A673 (cell line): ENCODE measurements around the gene DNAL4. TPM values are rescaled to one million over a fixed set of nuclear protein-coding genes. Genes with fewer than 3 reads are reported as not detected.

Source experiments
- BruUV-seq: library from RNA; stranded (reverse); fragments of 400-500 nt; replicated peaks from 2 replicates; lab custom pipeline; 2021; lab: Mats Ljungman, UMichigan
- CTCF ChIA-PET: fragments of 300-600 bp; sonication (Branson Sonifier 250); formaldehyde crosslinking; loops from one replicate; lab custom pipeline; 2022; ENCODE audit warnings: antibody characterized with exemption; lab: Charles Lee
- POLR2A ChIA-PET: fragments of 300-600 bp; sonication (Branson Sonifier 250); formaldehyde crosslinking; loops from one replicate; lab custom pipeline; 2022; ENCODE audit warnings: antibody characterized with exemption; ENCODE audit not compliant: low non-redundant PET; lab: Charles Lee
- DNase-seq: peaks from one replicate; pipeline ENCODE4 v3.0.0-alpha.2; 2015; ENCODE audit warnings: low spot score
- H3K27ac ChIP-seq: fragments of 200-600 bp; sonication (generic); 2 replicates; pipeline ENCODE4 v1.5.1; 2016; ENCODE audit warnings: mixed run types, low read depth, mild to moderate bottlenecking, mixed read lengths, antibody characterized with exemption, low read length; ENCODE audit not compliant: poor library complexity, severe bottlenecking
- H3K27me3 ChIP-seq: fragments of 200-600 bp; sonication (generic); replicated peaks from 2 replicates; pipeline ENCODE4 v1.6.1; 2017; ENCODE audit warnings: mixed run types, low read depth, mild to moderate bottlenecking, mixed read lengths, antibody characterized with exemption, low read length; ENCODE audit not compliant: insufficient read depth, poor library complexity
- H3K36me3 ChIP-seq: fragments of 200-600 bp; sonication (generic); 2 replicates; pipeline ENCODE4 v1.6.1; 2016; ENCODE audit warnings: mixed run types, mild to moderate bottlenecking, mixed read lengths, antibody characterized with exemption, low read length; ENCODE audit not compliant: insufficient read depth, poor library complexity, severe bottlenecking
- H3K4me1 ChIP-seq: fragments of 200-600 bp; sonication (generic); 2 replicates; pipeline ENCODE4 v1.6.1; 2017; ENCODE audit warnings: mixed run types, mild to moderate bottlenecking, mixed read lengths, antibody characterized with exemption, low read length; ENCODE audit not compliant: insufficient read depth, poor library complexity, severe bottlenecking
- H3K4me3 ChIP-seq: fragments of 200-600 bp; sonication (generic); 2 replicates; pipeline ENCODE4 v1.5.1; 2016; ENCODE audit warnings: low read depth, mixed run types, mild to moderate bottlenecking, mixed read lengths, low read length; ENCODE audit not compliant: poor library complexity, severe bottlenecking
- H3K9me3 ChIP-seq: fragments of 200-600 bp; sonication (generic); 2 replicates; pipeline ENCODE4 v1.6.1; 2016; ENCODE audit warnings: mixed run types, low read depth, mild to moderate bottlenecking, mixed read lengths, antibody characterized with exemption, low read length; ENCODE audit not compliant: poor library complexity, severe bottlenecking
- EZH2 ChIP-seq: fragments of 200-600 bp; sonication (generic); IDR thresholded peaks from 2 replicates; pipeline ENCODE4 v1.6.1; 2017; ENCODE audit warnings: borderline replicate concordance, low read depth, mild to moderate bottlenecking, mixed read lengths, antibody characterized with exemption, low read length; ENCODE audit not compliant: poor library complexity, severe bottlenecking
- intact Hi-C: fragments of 100-400 bp; cut with micrococcal nuclease; formaldehyde crosslinking; loops from one replicate; pipeline ENCODE4 v1.10.0; 2022; ENCODE audit not compliant: unreplicated experiment
- total RNA-seq: library from RNA; stranded (reverse); gene quantifications from 2 replicates; pipeline ENCODE4 v1.2.3, GENCODE V29; 2021
- TF ChIP-seq, protein P1 (sequence below): fragments of 300-800, 200-600 bp; sonication (generic); conservative IDR thresholded peaks from 2 replicates; pipeline ENCODE4 v1.5.1; 2017; ENCODE audit warnings: low read depth, mild to moderate bottlenecking, antibody characterized with exemption, low read length, moderate library complexity, mixed read lengths

The DNAL4 gene
- total RNA-seq, 1 experiment from 2014 or later, result 59.1 TPM

DNA sequence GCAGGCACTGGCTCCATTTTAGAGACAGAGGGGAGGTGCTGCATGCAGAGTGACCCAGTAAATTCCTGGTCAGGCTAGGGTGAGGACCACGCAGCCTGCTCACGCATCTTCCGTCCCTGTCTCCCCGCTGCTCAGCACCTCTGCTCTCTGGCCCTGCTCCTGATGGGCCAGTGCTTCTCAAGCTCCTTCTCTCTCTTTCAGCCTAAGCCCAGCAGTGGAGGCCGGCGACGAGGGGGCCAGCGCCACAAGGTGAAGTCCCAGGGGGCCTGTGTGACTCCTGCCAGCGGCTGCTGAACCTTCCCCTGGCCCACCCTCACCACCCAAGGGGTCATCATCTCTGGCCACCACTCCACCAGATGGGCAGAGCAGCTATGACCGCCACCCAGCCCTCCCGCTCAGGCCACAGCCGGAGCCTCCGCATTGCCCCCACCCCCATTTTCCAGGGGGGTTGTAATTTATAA is 63.5 kb downstream of the DNAL4 start:
- BruUV-seq, result no TSS peak
- CTCF ChIA-PET, result no interaction called here
- no peak for DNase-seq
- Histone ChIP-seq H3K4me3 (no peak overlapping the region), H3K4me1 (no peaks in the 10 kb centered on the region), H3K27ac (peak overlapping the region; percentile 37), H3K27me3 (no peaks in the 10 kb centered on the region), H3K36me3 (peaks cover 89% of the 10 kb centered on the region), H3K9me3 (no peaks in the 10 kb centered on the region)
- POLR2A ChIA-PET, result no interaction called here
- TF ChIP-seq EZH2, result no peak
- TF ChIP-seq, protein P1, sequence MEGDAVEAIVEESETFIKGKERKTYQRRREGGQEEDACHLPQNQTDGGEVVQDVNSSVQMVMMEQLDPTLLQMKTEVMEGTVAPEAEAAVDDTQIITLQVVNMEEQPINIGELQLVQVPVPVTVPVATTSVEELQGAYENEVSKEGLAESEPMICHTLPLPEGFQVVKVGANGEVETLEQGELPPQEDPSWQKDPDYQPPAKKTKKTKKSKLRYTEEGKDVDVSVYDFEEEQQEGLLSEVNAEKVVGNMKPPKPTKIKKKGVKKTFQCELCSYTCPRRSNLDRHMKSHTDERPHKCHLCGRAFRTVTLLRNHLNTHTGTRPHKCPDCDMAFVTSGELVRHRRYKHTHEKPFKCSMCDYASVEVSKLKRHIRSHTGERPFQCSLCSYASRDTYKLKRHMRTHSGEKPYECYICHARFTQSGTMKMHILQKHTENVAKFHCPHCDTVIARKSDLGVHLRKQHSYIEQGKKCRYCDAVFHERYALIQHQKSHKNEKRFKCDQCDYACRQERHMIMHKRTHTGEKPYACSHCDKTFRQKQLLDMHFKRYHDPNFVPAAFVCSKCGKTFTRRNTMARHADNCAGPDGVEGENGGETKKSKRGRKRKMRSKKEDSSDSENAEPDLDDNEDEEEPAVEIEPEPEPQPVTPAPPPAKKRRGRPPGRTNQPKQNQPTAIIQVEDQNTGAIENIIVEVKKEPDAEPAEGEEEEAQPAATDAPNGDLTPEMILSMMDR, result no peak
- intact Hi-C loops, result no loop called here

DNA sequence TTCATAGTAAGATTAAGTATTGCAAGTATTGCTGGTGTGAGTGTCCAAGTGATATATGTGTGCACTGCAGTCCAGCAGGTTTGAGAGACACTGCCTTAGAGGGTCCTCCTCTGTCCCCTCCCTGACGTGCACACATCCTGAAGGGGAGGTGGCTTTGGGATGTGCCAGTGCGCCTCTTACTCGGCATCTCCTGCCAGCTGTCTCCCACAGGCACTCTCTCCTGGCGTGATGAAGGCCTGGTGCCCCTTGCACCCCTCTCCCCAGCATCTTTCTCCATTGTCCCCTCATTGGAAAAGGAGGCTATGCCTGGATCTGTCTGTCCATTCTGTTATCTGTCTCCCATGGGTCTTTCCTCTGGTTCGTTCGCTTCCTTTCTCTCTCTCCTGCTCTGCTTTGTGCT is 64.0 kb downstream of the DNAL4 start:
- H3K27ac ChIP-seq, result no peak overlapping the region
- H3K4me1 ChIP-seq, result no peaks in the 10 kb centered on the region
- H3K4me3 ChIP-seq, result no peak overlapping the region
- intact Hi-C loops, result no loop called here
- POLR2A ChIA-PET, result no interaction called here
- peaks cover 89% of the 10 kb centered on the region for H3K36me3 ChIP-seq
- TF ChIP-seq, protein P1, result no peak
- no peak for TF ChIP-seq EZH2
- no peak for DNase-seq
- H3K9me3 ChIP-seq, result no peaks in the 10 kb centered on the region
- BruUV-seq, result no TSS peak
- no peaks in the 10 kb centered on the region for H3K27me3 ChIP-seq
- CTCF ChIA-PET, result no interaction called here

DNA sequence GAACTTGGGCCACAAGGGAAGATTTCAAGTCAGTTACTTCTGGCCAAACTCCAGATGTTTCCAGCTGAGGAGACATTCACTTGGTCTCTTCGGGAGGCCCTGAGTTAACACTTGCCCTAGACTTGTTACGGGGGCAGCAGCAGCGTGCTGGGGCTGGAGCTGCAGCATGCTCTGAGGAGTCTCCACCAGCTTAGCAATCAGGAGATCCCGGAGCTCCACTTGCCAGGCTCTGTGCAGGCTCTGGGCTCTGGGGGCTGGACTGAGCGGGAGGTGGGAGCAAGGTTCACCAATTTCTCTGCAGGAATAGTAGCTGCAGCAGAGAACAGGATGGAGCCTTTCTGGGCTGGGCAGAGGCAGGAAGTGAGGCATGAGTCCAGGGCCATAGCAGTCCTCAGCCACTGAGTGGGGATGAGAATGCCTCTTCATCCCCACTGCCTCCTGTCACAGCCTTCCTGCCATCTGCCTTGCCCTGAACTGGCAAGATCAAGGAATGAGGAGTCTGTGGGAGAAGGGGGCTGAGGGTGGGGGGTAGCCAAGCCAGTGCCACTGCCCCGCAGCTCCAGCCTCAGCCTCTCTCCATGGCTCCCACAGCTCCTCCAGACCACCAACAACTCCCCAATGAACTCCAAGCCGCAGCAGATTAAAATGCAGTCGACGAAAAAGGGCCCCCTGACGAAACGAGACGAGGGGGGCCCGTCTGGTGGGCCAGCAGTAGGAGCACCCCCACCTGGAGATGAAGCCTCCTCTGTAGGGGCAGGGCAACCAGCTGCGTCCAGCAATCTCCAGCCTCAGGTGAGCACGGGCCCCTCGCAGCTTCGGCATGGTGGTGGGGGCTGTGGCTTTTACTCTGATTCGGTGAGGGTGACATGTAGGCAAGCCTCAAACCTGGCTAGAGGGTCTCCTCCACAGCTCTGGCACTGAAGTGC is 64.8 kb downstream of the DNAL4 start:
- ChIA-PET POLR2A (no interaction called here), CTCF (interaction anchor here (0.6 kb wide), 1 partner anchor 131 kb away, joined by 4 read pairs; no protein-coding TSS in a partner anchor)

More for the DNA sequence above, 64.8 kb downstream of the DNAL4 start:
- Histone ChIP-seq H3K27me3 (no peaks in the 10 kb centered on the region), H3K4me3 (no peak overlapping the region), H3K36me3 (peaks cover 89% of the 10 kb centered on the region), H3K27ac (no peak overlapping the region), H3K4me1 (no peaks in the 10 kb centered on the region), H3K9me3 (no peaks in the 10 kb centered on the region)
- no TSS peak for BruUV-seq
- no peak for DNase-seq
- TF ChIP-seq, protein P1, result no peak
- TF ChIP-seq EZH2, result no peak
- intact Hi-C loops, result no loop called here

Other genes starting within 250 kb of the DNAL4 start
- 1.7 and 2.3 TPM in 2 replicates for gene DMC1, start 224.0 kb downstream of the DNAL4 start, total RNA-seq
- gene FAM227A, start 137.8 kb downstream of the DNAL4 start, total RNA-seq, result 3.8 and 5.3 TPM in 2 replicates
- 22.1 and 28.5 TPM in 2 replicates for gene CBY1, start 137.5 kb downstream of the DNAL4 start, total RNA-seq
- gene TOMM22, start 112.2 kb downstream of the DNAL4 start, total RNA-seq, result 143 and 152 TPM in 2 replicates
- 53.1 and 54.2 TPM in 2 replicates for gene JOSD1, start 93.2 kb downstream of the DNAL4 start, total RNA-seq
- gene GTPBP1, start 88.2 kb downstream of the DNAL4 start, total RNA-seq, result 88.2 and 96.2 TPM in 2 replicates
- 104 and 110 TPM in 2 replicates for gene SUN2, start 38.1 kb downstream of the DNAL4 start, total RNA-seq
- 116 and 129 TPM in 2 replicates for gene NPTXR, start 49.9 kb upstream of the DNAL4 start, total RNA-seq
- gene CBX6, start 78.1 kb upstream of the DNAL4 start, total RNA-seq, result 111 and 119 TPM in 2 replicates
- gene APOBEC3A, start 163.5 kb upstream of the DNAL4 start, total RNA-seq, result not detected in 2 replicates
- gene APOBEC3B, start 188.2 kb upstream of the DNAL4 start, total RNA-seq, result 6.4 and 9.0 TPM in 2 replicates
- gene APOBEC3C, start 220.1 kb upstream of the DNAL4 start, total RNA-seq, result 12.9 and 13.0 TPM in 2 replicates
- 3.1 and 4.7 TPM in 2 replicates for gene APOBEC3D, start 227.0 kb upstream of the DNAL4 start, total RNA-seq
- 4.5 and 6.6 TPM in 2 replicates for gene APOBEC3F, start 246.7 kb upstream of the DNAL4 start, total RNA-seq